H1 (cell line): ENCODE measurements around the gene ADARB2. TPM values are rescaled to one million over a fixed set of nuclear protein-coding genes. Genes with fewer than 3 reads are reported as not detected.

Experiments
- CHD7 ChIP-seq: fragments of 300-600 bp; sonication (generic); IDR thresholded peaks from 2 replicates; pipeline ENCODE4 v1.7.1; 2012; ENCODE audit warnings: low read length, moderate library complexity, mild to moderate bottlenecking, inconsistent platforms; ENCODE audit not compliant: insufficient replicate concordance
- CTCF ChIP-seq, 3 experiments: IDR thresholded peaks; 1 replicate in 2 of 3; 2 replicates in 1 of 3; pipeline versions ENCODE4 v1.5.1 to v1.6.1; 2011; ENCODE audit warnings: low read length in 3 of 3, mild to moderate bottlenecking in 3 of 3, inconsistent platforms in 2 of 3, low read depth in 1 of 3, moderate library complexity in 1 of 3; ENCODE audit not compliant: insufficient read depth in 1 of 3; ENCODE audit errors: control extremely low read depth in 1 of 3
- POLR2AphosphoS5 ChIP-seq: IDR thresholded peaks from 2 replicates; pipeline ENCODE4 v1.6.1; 2011; ENCODE audit warnings: low read depth, low read length
- SUZ12 ChIP-seq: fragments of 200-600 bp; sonication (generic); IDR thresholded peaks from 2 replicates; pipeline ENCODE4 v1.6.1; 2012; ENCODE audit warnings: mild to moderate bottlenecking, inconsistent platforms, low read length, moderate library complexity, mixed read lengths
- TBP ChIP-seq: IDR thresholded peaks from 2 replicates; pipeline ENCODE4 v1.6.1; 2011; ENCODE audit warnings: low read depth, low read length, improper control_type of control experiment
- polyA plus RNA-seq, 7 experiments: library from polyadenylated mRNA; depleted of rRNA in 3 of 7; stranded (reverse) in 5 of 7; unstranded in 2 of 7; fragments of >200 nt in 5 of 7; fragments of 200-250 nt in 2 of 7; gene quantifications; 1 replicate in 5 of 7; 2 replicates in 1 of 7; 4 replicates in 1 of 7; pipeline versions ENCODE4 v1.2.1 to v1.2.3, GENCODE V29; 2011 to 2013; ENCODE audit warnings: missing spikeins in 2 of 7, mixed read lengths in 2 of 7
- total RNA-seq: library from RNA; stranded (reverse); fragmentation: NEBNext Ultra II Directional; extraction: Animal tissue kit (Norgen Biotek cat#: 25700); gene quantifications from 2 replicates; pipeline ENCODE4 v1.2.1, GENCODE V29; 2021

Gene ADARB2
- total and polyA plus RNA-seq, 2 of the 8 experiments (the other 6 are each of a cell fraction or from before 2014, with no cell fraction given): 2.2 to 2.8 TPM

- no peak for TF ChIP-seq CHD7
- no peak for TF ChIP-seq TBP
- TF ChIP-seq CTCF (IDR thresholded peaks at IDR 0.05; ENCODE audit: control extremely low read depth in 1 of 3, insufficient read depth in 1 of 3, low read depth in 1 of 3, low read length in 3 of 3): no peak
- no peak for TF ChIP-seq SUZ12
- TF ChIP-seq POLR2AphosphoS5: no peak
Observed at GRCh38 chr10:1377740-1378397, 359.5 kb downstream of the ADARB2 start (continued).
